K562 (cell line): ENCODE results near the gene SYNCRIP. TPM values are rescaled to one million over a fixed set of nuclear protein-coding genes. Genes with fewer than 3 reads are reported as not detected.

Experiments used
- ATAC-seq: fragments of 200-7000 bp; cut with Tn5 transposase; 3 replicates; pipeline ENCODE4 v1.9.1; 2020; ENCODE audit warnings: moderate library complexity
- BruUV-seq: library from RNA; stranded (reverse); fragments of 400-500 nt; replicated peaks from 2 replicates; lab custom pipeline; 2021; lab: Mats Ljungman, UMichigan
- CTCF ChIA-PET: fragments of 300-600 bp; formaldehyde crosslinking; extraction: SDS; loops from one replicate; lab custom pipeline; 2021; ENCODE audit warnings: low intra/inter-chr PET ratio; lab: Yijun Ruan, JAX
- POLR2A ChIA-PET: fragments of 300-600, 350-650 bp; sonication (Branson Sonifier 250); formaldehyde crosslinking; extraction: SDS; loops from one replicate; lab custom pipeline; 2021; ENCODE audit warnings: antibody characterized with exemption, inconsistent platforms; lab: Yijun Ruan, JAX
- DNase-seq, 4 experiments: peaks; one replicate each; pipeline versions ENCODE4 v3.0.0 to v3.0.0-alpha.2; 2011 to 2018; ENCODE audit warnings: low spot score in 3 of 4, mixed read lengths in 3 of 4; ENCODE audit errors: extremely low read depth in 1 of 4
- FAIRE-seq: peaks from 2 replicates; lab custom pipeline; 2011; peaks lifted over from hg19 to GRCh38; lab: Jason Lieb, UNC
- H2AFZ ChIP-seq: 2 replicates; pipeline ENCODE4 v1.6.0; 2011; ENCODE audit warnings: low read depth, low read length, control low read depth, inconsistent platforms
- H3K27ac ChIP-seq: fragments of 200-600 bp; 3 replicates; pipeline ENCODE4 v1.8.0; 2011; ENCODE audit warnings: low read depth, mild to moderate bottlenecking, control low read depth, inconsistent platforms, low read length, moderate library complexity, mixed read lengths; ENCODE audit errors: extremely low read depth
- H3K27me3 ChIP-seq, 2 experiments: fragments of 300-600 bp in 1 of 2; 2 replicates in 1 of 2; 3 replicates in 1 of 2; pipeline versions ENCODE4 v1.6.0 to v1.8.0; 2011; ENCODE audit warnings: inconsistent platforms in 2 of 2, low read length in 2 of 2, mild to moderate bottlenecking in 1 of 2, mixed read lengths in 1 of 2, moderate library complexity in 1 of 2; ENCODE audit not compliant: control insufficient read depth in 2 of 2, insufficient read depth in 2 of 2
- H3K36me3 ChIP-seq: fragments of 300-600 bp; 3 replicates; pipeline ENCODE4 v1.8.0; 2011; ENCODE audit warnings: mild to moderate bottlenecking, low read length, inconsistent platforms; ENCODE audit not compliant: control insufficient read depth, insufficient read depth
- H3K4me1 ChIP-seq, 2 experiments: fragments of 200-600 bp in 1 of 2; replicated peaks in 1 of 2; 2 replicates in 1 of 2; 3 replicates in 1 of 2; pipeline versions ENCODE4 v1.5.1 to v1.8.0; 2011; ENCODE audit warnings: inconsistent platforms in 2 of 2, low read length in 2 of 2, mild to moderate bottlenecking in 1 of 2, mixed read lengths in 1 of 2, moderate library complexity in 1 of 2; ENCODE audit not compliant: control insufficient read depth in 2 of 2, insufficient read depth in 2 of 2
- H3K4me2 ChIP-seq: 2 replicates; pipeline ENCODE4 v1.6.1; 2011; ENCODE audit warnings: low read length, control low read depth, inconsistent platforms, mixed read lengths; ENCODE audit not compliant: insufficient read depth
- H3K4me3 ChIP-seq: fragments of 200-600 bp; sonication (generic), shearing (Covaris generic); 2 replicates; pipeline ENCODE4 v1.5.1; 2016; ENCODE audit warnings: control low read depth, inconsistent platforms
- H3K79me2 ChIP-seq: fragments of 200-600 bp; 3 replicates; pipeline ENCODE4 v1.8.0; 2011; ENCODE audit warnings: low read length, inconsistent platforms; ENCODE audit not compliant: control insufficient read depth, insufficient read depth
- H3K9ac ChIP-seq, 2 experiments: 2 replicates each; pipeline versions ENCODE4 v1.6.0 to v1.6.1; 2011; ENCODE audit warnings: low read depth in 2 of 2, low read length in 2 of 2, control low read depth in 1 of 2, inconsistent platforms in 1 of 2, mild to moderate bottlenecking in 1 of 2, mixed read lengths in 1 of 2; ENCODE audit not compliant: insufficient read depth in 1 of 2
- H3K9me1 ChIP-seq: one replicate; pipeline ENCODE4 v1.6.0; 2011; ENCODE audit warnings: inconsistent platforms, mild to moderate bottlenecking, low read length, moderate library complexity; ENCODE audit not compliant: control insufficient read depth, insufficient read depth
- H3K9me3 ChIP-seq: replicated peaks from 2 replicates; pipeline ENCODE4 v1.5.1; 2011; ENCODE audit warnings: low read depth, low read length, inconsistent platforms; ENCODE audit not compliant: control insufficient read depth, insufficient read depth
- H4K20me1 ChIP-seq: replicated peaks from 2 replicates; pipeline ENCODE4 v1.6.1; 2011; ENCODE audit warnings: low read length, inconsistent platforms, mixed read lengths; ENCODE audit not compliant: control insufficient read depth, insufficient read depth
- CBFA2T2 ChIP-seq: fragments of 450-650 bp; conservative IDR thresholded peaks from 2 replicates; pipeline ENCODE4 v1.6.1; 2017; ENCODE audit warnings: mild to moderate bottlenecking
- CREB1 ChIP-seq, 2 experiments: sonication (generic) in 1 of 2; formaldehyde crosslinking in 1 of 2; IDR thresholded peaks; 2 replicates each; pipeline versions ENCODE4 v1.6.1 to v1.8.0; 2012 to 2022; ENCODE audit warnings: inconsistent platforms in 1 of 2, mild to moderate bottlenecking in 1 of 2, missing genetic modification reagents in 1 of 2, moderate library complexity in 1 of 2
- KDM1A ChIP-seq, 2 experiments: fragments of 450-650 bp; IDR thresholded peaks; 2 replicates each; pipeline ENCODE4 v1.6.1; 2016; ENCODE audit warnings: mild to moderate bottlenecking in 2 of 2
- POLR2B ChIP-seq: fragments of 450-650 bp; IDR thresholded peaks from 2 replicates; pipeline ENCODE4 v1.6.1; 2018; ENCODE audit warnings: low read depth; ENCODE audit not compliant: partially characterized antibody
- RBM22 ChIP-seq: fragments of 200-400 bp; formaldehyde crosslinking; IDR thresholded peaks from 2 replicates; pipeline ENCODE4 v1.6.1; 2018; ENCODE audit warnings: low read length, low read depth; ENCODE audit not compliant: poor library complexity, severe bottlenecking
- WGBS: fragments of 100-300 bp; shearing (Covaris generic); methylation state at CpG from one replicate; pipeline ENCODE4 v1.1.6; 2016; ENCODE audit warnings: low coverage, mixed read lengths; ENCODE audit not compliant: insufficient coverage; ENCODE audit errors: missing lambda C conversion rate; 5-methylcytosine and 5-hydroxymethylcytosine counted together
- in situ Hi-C: fragments of 300-500 bp; cut with MboI; formaldehyde crosslinking; loops from 4 replicates; pipeline ENCODE4 v1.15.0; 2018; ENCODE audit warnings: inconsistent platforms, mixed read lengths
- intact Hi-C: fragments of 100-400 bp; cut with micrococcal nuclease; formaldehyde crosslinking; loops from 2 replicates; pipeline ENCODE4 v1.14.2; 2022
- polyA plus RNA-seq, 8 experiments: library from polyadenylated mRNA; depleted of rRNA in 4 of 8; stranded (reverse) in 5 of 8; unstranded in 3 of 8; fragments of >200 nt; fragmentation: Nextera tagmentation in 2 of 8; fragmentation: Illumina TruSeq in 1 of 8; extraction: Ambion mirVana in 2 of 8; extraction: Trizol in 1 of 8; gene quantifications; 2 replicates each; pipeline versions ENCODE4 v1.2.1 to v1.2.3, GENCODE V29; 2011 to 2014; ENCODE audit warnings: inconsistent platforms in 1 of 8, missing spikeins in 1 of 8
- total RNA-seq, 7 experiments: library from RNA; depleted of rRNA in 6 of 7; stranded (reverse); fragments of >200 nt in 6 of 7; fragmentation: Illumina TruSeq in 2 of 7; extraction: Trizol in 2 of 7; gene quantifications; 2 replicates each; pipeline versions ENCODE4 v1.2.1 to v1.2.3, GENCODE V29; 2011 to 2021; ENCODE audit warnings: low replicate concordance in 1 of 7
- TF ChIP-seq, protein P1 (sequence below), 2 experiments: fragments of 450-650 bp in 1 of 2; IDR thresholded peaks; 2 replicates each; pipeline ENCODE4 v1.6.1; 2011 to 2017; ENCODE audit warnings: low read depth in 2 of 2, antibody characterized with exemption in 1 of 2, borderline replicate concordance in 1 of 2, low read length in 1 of 2, mild to moderate bottlenecking in 1 of 2, mixed read lengths in 1 of 2; ENCODE audit not compliant: control insufficient read depth in 1 of 2
- TF ChIP-seq, protein P2 (sequence below), 2 experiments: fragments of 450-650 bp; IDR thresholded peaks; 2 replicates each; pipeline ENCODE4 v1.6.1; 2016; ENCODE audit warnings: mild to moderate bottlenecking in 2 of 2, borderline replicate concordance in 1 of 2, low read depth in 1 of 2, moderate library complexity in 1 of 2

SYNCRIP gene
- total and polyA plus RNA-seq, 9 of the 15 experiments (the other 6 are each of a cell fraction or from before 2014, with no cell fraction given), result 46.5 to 295 (median 140) TPM

DNA sequence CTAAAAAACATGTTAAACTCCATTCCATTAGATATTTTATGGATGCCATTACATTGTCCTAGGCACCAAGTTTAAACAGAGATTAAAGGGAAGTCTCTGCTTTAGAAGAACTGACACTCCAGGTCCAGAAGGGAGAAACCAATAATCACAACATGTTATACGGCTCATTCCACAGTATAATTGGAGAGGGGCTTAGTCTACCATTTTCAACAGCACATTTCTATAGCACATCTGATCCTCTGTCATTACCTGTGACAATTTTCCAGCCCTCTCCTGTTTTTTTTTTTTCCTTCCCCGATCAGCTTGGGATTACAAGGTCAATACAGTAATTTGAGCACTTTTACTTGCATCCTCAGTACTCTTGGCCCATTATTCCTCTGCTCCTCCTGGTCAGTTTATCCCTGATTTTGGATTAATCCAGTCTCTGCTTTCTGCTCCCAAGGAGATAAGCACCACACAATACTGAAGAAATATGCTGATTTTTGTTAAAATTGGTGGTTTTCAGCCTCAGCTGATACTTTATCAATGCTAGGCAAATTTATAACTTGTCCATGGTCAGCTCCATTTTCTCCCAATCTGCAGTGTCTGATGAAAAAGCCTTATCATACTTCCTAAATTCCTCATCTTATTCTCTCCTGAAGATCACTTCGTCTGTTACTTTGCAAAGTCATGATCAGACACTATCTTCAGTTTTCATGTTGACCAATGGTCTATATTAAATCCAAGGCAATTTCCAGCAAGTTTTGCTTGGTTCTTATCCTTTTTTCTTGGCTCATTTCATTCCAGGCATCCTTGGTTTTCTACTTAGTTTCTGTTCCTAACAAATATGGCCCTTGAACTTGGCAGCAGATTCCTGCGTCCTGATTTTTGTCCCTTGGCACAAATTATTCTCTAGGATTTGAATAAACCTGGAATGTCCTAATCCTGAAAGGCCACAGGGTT is 30.8 kb upstream of the SYNCRIP start:
- in situ Hi-C loops (no loop called here), intact Hi-C loops (no loop called here)
- Histone ChIP-seq H3K4me2 (no peak overlapping the region), H3K9me3 (no peaks in the 10 kb centered on the region), H3K79me2 (peaks cover 47% of the 10 kb centered on the region), H3K27ac (no peak overlapping the region), H3K9me1 (no peaks in the 10 kb centered on the region), H2AFZ (no peak overlapping the region), H3K36me3 (peaks cover 46% of the 10 kb centered on the region), H3K4me3 (no peak overlapping the region), H4K20me1 (peaks cover 39% of the 10 kb centered on the region), H3K9ac (no peak overlapping the region), H3K27me3 (no peaks in the 10 kb centered on the region), H3K4me1 (peaks cover 0 to 14% of the 10 kb centered on the region in 2 experiments; a peak in 2 of 5 replicates)
- DNase-seq, result peak in 1 of 4 experiments; percentile 47
- ATAC-seq, result peak; percentile 2; the same call in 2 of the 3 replicates
- WGBS, result 24% methylated on average over 4 of the region's 4 CpGs
- POLR2A ChIA-PET, result interaction anchor here (0.9 to 8.4 kb wide), 3 partner anchors 10 to 68 kb away, joined by 3 to 188 read pairs (median 3); partner anchors contain the start of gene SYNCRIP
- peak; percentile 35 for FAIRE-seq
- BruUV-seq, result no TSS peak
- CTCF ChIA-PET, result no interaction called here
- TF ChIP-seq CREB1 (IDR thresholded peaks at IDR 0.05) (peak; percentile 43; the same call in 1 of the 2 replicates), CREB1 (CRISPR knock-in tag; IDR thresholded peaks at IDR 0.05) (no peak), POLR2B (peak; percentile 40), KDM1A (IDR thresholded peaks at IDR 0.05) (peak in 1 of 2 experiments; percentile 36; a peak in 1 of 4 replicates), CBFA2T2 (0 out of 2 replicates have a peak, but pooled peaks have one; percentile 12), RBM22 (peak; percentile 31)
- TF ChIP-seq, protein P1, sequence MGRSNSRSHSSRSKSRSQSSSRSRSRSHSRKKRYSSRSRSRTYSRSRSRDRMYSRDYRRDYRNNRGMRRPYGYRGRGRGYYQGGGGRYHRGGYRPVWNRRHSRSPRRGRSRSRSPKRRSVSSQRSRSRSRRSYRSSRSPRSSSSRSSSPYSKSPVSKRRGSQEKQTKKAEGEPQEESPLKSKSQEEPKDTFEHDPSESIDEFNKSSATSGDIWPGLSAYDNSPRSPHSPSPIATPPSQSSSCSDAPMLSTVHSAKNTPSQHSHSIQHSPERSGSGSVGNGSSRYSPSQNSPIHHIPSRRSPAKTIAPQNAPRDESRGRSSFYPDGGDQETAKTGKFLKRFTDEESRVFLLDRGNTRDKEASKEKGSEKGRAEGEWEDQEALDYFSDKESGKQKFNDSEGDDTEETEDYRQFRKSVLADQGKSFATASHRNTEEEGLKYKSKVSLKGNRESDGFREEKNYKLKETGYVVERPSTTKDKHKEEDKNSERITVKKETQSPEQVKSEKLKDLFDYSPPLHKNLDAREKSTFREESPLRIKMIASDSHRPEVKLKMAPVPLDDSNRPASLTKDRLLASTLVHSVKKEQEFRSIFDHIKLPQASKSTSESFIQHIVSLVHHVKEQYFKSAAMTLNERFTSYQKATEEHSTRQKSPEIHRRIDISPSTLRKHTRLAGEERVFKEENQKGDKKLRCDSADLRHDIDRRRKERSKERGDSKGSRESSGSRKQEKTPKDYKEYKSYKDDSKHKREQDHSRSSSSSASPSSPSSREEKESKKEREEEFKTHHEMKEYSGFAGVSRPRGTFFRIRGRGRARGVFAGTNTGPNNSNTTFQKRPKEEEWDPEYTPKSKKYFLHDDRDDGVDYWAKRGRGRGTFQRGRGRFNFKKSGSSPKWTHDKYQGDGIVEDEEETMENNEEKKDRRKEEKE (IDR thresholded peaks at IDR 0.05; ENCODE audit: borderline replicate concordance in 1 of 2, control insufficient read depth in 1 of 2, low read depth in 2 of 2, low read length in 1 of 2), result peak; percentile 6 to 11; a peak in 2 of 4 replicates
- TF ChIP-seq, protein P2, sequence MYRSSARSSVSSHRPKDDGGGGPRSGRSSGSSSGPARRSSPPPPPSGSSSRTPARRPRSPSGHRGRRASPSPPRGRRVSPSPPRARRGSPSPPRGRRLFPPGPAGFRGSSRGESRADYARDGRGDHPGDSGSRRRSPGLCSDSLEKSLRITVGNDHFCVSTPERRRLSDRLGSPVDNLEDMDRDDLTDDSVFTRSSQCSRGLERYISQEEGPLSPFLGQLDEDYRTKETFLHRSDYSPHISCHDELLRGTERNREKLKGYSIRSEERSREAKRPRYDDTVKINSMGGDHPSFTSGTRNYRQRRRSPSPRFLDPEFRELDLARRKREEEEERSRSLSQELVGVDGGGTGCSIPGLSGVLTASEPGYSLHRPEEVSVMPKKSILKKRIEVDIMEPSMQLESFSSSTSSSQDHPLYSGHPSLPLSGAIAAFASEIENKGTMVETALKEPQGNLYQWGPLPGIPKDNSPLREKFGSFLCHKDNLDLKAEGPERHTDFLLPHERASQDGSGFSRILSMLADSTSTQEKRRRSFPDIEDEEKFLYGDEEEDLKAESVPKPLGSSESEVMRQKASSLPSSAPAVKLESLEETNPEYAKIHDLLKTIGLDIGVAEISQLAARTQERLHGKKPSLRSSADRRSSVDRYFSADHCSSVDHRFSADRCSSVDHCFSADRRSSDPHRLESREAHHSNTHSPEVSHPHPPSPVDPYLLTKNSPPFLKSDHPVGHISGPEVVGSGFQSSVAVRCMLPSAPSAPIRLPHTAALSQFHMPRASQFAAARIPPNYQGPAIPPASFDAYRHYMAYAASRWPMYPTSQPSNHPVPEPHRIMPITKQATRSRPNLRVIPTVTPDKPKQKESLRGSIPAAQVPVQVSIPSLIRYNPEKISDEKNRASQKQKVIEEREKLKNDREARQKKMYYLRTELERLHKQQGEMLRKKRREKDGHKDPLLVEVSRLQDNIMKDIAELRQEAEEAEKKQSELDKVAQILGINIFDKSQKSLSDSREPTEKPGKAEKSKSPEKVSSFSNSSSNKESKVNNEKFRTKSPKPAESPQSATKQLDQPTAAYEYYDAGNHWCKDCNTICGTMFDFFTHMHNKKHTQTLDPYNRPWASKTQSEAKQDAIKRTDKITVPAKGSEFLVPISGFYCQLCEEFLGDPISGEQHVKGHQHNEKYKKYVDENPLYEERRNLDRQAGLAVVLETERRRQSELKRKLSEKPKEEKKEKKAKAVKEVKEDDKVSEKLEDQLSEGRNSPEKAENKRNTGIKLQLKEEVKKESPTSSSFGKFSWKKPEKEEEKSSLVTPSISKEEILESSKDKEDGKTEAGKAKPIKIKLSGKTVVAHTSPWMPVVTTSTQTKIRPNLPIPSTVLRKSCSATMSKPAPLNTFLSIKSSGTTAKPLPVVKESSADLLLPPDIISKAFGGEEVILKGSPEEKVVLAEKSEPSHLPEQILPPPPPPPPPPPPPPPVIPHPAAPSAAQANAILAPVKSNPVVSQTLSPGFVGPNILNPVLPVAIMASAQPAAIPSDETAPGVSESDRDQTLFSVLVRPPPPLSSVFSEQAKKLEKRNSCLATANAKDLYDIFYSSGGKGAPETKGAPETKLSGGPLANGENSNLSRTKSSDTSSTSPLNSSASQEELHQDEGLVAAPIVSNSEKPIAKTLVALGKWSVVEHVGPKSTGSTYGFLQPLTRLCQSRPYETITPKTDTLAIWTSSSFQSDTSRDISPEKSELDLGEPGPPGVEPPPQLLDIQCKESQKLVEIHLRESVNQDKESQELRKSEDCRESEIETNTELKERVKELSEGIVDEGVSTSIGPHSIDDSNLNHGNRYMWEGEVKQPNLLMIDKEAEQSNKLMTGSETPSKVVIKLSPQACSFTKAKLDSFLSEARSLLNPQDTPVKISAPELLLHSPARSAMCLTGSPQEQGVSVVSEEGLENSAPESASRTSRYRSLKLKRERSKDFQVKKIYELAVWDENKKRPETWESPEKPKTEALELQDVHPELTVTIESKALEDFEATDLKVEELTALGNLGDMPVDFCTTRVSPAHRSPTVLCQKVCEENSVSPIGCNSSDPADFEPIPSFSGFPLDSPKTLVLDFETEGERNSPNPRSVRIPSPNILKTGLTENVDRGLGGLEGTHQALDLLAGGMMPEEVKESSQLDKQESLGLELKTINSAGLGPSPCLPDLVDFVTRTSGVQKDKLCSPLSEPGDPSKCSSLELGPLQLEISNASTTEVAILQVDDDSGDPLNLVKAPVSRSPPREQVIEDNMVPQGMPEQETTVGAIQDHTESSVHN (IDR thresholded peaks at IDR 0.05; ENCODE audit: borderline replicate concordance in 1 of 2, low read depth in 1 of 2), result no peak
